A549 (cell line): ENCODE data around the gene FGD4. TPM values are rescaled to one million over a fixed set of nuclear protein-coding genes. Genes with fewer than 3 reads are reported as not detected.

ENCODE experiments used
- ATAC-seq, 2 experiments: fragments of 200-7000 bp in 1 of 2; fragments of >200 bp in 1 of 2; cut with Nextera tagmentation in 1 of 2; cut with Tn5 transposase in 1 of 2; 3 replicates each; pipeline versions ENCODE4 v1.8.0 to v1.9.1; 2018 to 2020; ENCODE audit warnings: mild to moderate bottlenecking in 1 of 2, moderate library complexity in 1 of 2
- CTCF ChIA-PET: fragments of 300-600 bp; sonication (Branson Sonifier 250); formaldehyde crosslinking; extraction: SDS; loops from one replicate; lab custom pipeline; 2021; ENCODE audit warnings: antibody characterized with exemption, inconsistent platforms; lab: Yijun Ruan, JAX
- POLR2A ChIA-PET: fragments of 350-600 bp; formaldehyde crosslinking; extraction: SDS; loops from one replicate; lab custom pipeline; 2021; ENCODE audit warnings: antibody characterized with exemption, inconsistent platforms; lab: Yijun Ruan, JAX
- DNase-seq, 2 experiments: peaks; one replicate each; pipeline versions ENCODE4 v3.0.0 to v3.0.0-alpha.2; 2011 to 2016; ENCODE audit warnings: low read depth in 1 of 2, low spot score in 1 of 2
- FAIRE-seq: peaks from 2 replicates; lab custom pipeline; 2011; peaks lifted over from hg19 to GRCh38; lab: Jason Lieb, UNC
- H3K27ac ChIP-seq, 2 experiments: fragments of >200 bp; sonication (Bioruptor Twin); formaldehyde crosslinking; 3 replicates each; pipeline ENCODE4 v1.5.1; 2016 to 2017
- H3K4me1 ChIP-seq: fragments of >200 bp; sonication (Bioruptor Twin); formaldehyde crosslinking; 3 replicates; pipeline ENCODE4 v1.6.1; 2016
- H3K4me2 ChIP-seq: fragments of >200 bp; sonication (Bioruptor Twin); formaldehyde crosslinking; 3 replicates; pipeline ENCODE4 v1.6.1; 2016
- H3K4me3 ChIP-seq: fragments of >200 bp; sonication (Bioruptor Twin); formaldehyde crosslinking; 3 replicates; pipeline ENCODE4 v1.5.1; 2016
- H3K9me3 ChIP-seq: fragments of >200 bp; sonication (Bioruptor Twin); formaldehyde crosslinking; 3 replicates; pipeline ENCODE4 v1.6.1; 2016
- CHD4 ChIP-seq: fragments of 200-600 bp; sonication (generic); IDR thresholded peaks from 2 replicates; pipeline ENCODE4 v1.6.1; 2016; ENCODE audit warnings: antibody characterized with exemption, mild to moderate bottlenecking, borderline replicate concordance
- CTCF ChIP-seq: fragments of >200 bp; sonication (Bioruptor Twin); formaldehyde crosslinking; IDR thresholded peaks from 3 replicates; pipeline ENCODE4 v1.5.1; 2016
- EP300 ChIP-seq, 2 experiments: fragments of >200 bp; sonication (Bioruptor Twin); formaldehyde crosslinking; IDR thresholded peaks; 2 replicates in 1 of 2; 3 replicates in 1 of 2; pipeline ENCODE4 v1.6.1; 2016 to 2017
- HMGXB4 ChIP-seq: fragments of 250-450 bp; sonication (Bioruptor Pico); IDR thresholded peaks from 2 replicates; pipeline ENCODE4 v1.5.0; 2021; ENCODE audit warnings: mild to moderate bottlenecking, moderate library complexity, borderline replicate concordance
- MAFK ChIP-seq: fragments of 450-650 bp; IDR thresholded peaks from 2 replicates; pipeline ENCODE4 v1.6.1; 2014; ENCODE audit not compliant: partially characterized antibody
- MAX ChIP-seq: IDR thresholded peaks from 2 replicates; pipeline ENCODE4 v1.6.1; 2012
- NFE2L2 ChIP-seq: fragments of 150-350 bp; conservative IDR thresholded peaks from 2 replicates; pipeline ENCODE4 v1.6.1; 2014; ENCODE audit warnings: low read length
- NR3C1 ChIP-seq: fragments of >200 bp; sonication (Bioruptor Twin); formaldehyde crosslinking; IDR thresholded peaks from 3 replicates; pipeline ENCODE4 v1.6.1; 2017
- POLR2A ChIP-seq: IDR thresholded peaks from 2 replicates; pipeline ENCODE4 v1.6.1; 2012; ENCODE audit warnings: mild to moderate bottlenecking, low read length
- RAD21 ChIP-seq, 2 experiments: fragments of >200 bp in 1 of 2; sonication (Bioruptor Twin) in 1 of 2; formaldehyde crosslinking in 1 of 2; IDR thresholded peaks in 1 of 2; conservative IDR thresholded peaks in 1 of 2; 2 replicates in 1 of 2; 3 replicates in 1 of 2; pipeline ENCODE4 v1.6.1; 2012 to 2018; ENCODE audit warnings: inconsistent platforms in 1 of 2
- RARB ChIP-seq: fragments of 250-450 bp; sonication (Bioruptor Pico); IDR thresholded peaks from 2 replicates; pipeline ENCODE4 v1.8.0; 2021; ENCODE audit warnings: mild to moderate bottlenecking, moderate library complexity
- RNF2 ChIP-seq: fragments of 200-600 bp; sonication (generic); IDR thresholded peaks from 2 replicates; pipeline ENCODE4 v1.6.1; 2016; ENCODE audit warnings: low read depth, mild to moderate bottlenecking, antibody characterized with exemption, moderate library complexity, borderline replicate concordance
- TP53 ChIP-seq: fragments of 250-450 bp; sonication (Bioruptor Pico); IDR thresholded peaks from 2 replicates; pipeline ENCODE4 v1.5.0; 2021; ENCODE audit warnings: mild to moderate bottlenecking, moderate library complexity
- USF2 ChIP-seq: fragments of 450-650 bp; IDR thresholded peaks from 2 replicates; pipeline ENCODE4 v1.6.1; 2014; ENCODE audit warnings: antibody characterized with exemption
- ZFP36 ChIP-seq: fragments of 450-650 bp; IDR thresholded peaks from 2 replicates; pipeline ENCODE4 v1.6.1; 2014; ENCODE audit warnings: borderline replicate concordance; ENCODE audit not compliant: partially characterized antibody
- ZSCAN20 ChIP-seq: fragments of 250-450 bp; sonication (Bioruptor Pico); IDR thresholded peaks from 2 replicates; pipeline ENCODE4 v1.8.0; 2022; ENCODE audit warnings: mild to moderate bottlenecking, moderate library complexity
- WGBS: methylation state at CpG from one replicate; pipeline ENCODE4 v1.1.6; 2017; ENCODE audit errors: missing lambda C conversion rate; 5-methylcytosine and 5-hydroxymethylcytosine counted together
- polyA plus RNA-seq, 4 experiments: library from polyadenylated mRNA; depleted of rRNA in 3 of 4; stranded (reverse); fragments of >200 nt; fragmentation: RNase III in 1 of 4; extraction: RNeasy Plus Mini Kit Qiagen cat#74134 plus additional on column Dnase treatment in 1 of 4; gene quantifications; 2 replicates in 3 of 4; 3 replicates in 1 of 4; pipeline ENCODE4 v1.2.3, GENCODE V29; 2011 to 2017

The FGD4 gene
- polyA plus RNA-seq, 2 of the 4 experiments (the other 2 are of a cell fraction) = 2.2 to 6.0 TPM

GRCh38 chr12:32587581-32588495 is 188.5 kb downstream of the FGD4 start:
- Histone ChIP-seq H3K4me3 (no peak overlapping the region), H3K9me3 (no peaks in the 10 kb centered on the region), H3K4me1 (peaks cover 8% of the 10 kb centered on the region; the same call in 2 of the 3 replicates), H3K27ac (no peak overlapping the region)
- POLR2A ChIA-PET = no interaction called here
- no peak for FAIRE-seq
- no peak for ATAC-seq
- WGBS = 66% methylated on average over 4 of the region's 4 CpGs
- DNase-seq = no peak
- peak; percentile 90 for TF ChIP-seq MAFK
- TF ChIP-seq MAX = no peak
- no peak for TF ChIP-seq NR3C1
- TF ChIP-seq TP53 (CRISPR knock-in tag) = no peak
- TF ChIP-seq, all 56 proteins: peak for 1
- H3K4me2 ChIP-seq = no peak overlapping the region
- CTCF ChIA-PET = interaction anchor here (0.6 kb wide), 1 partner anchor 414 kb away, joined by 3 read pairs; no protein-coding TSS in a partner anchor

- 56% methylated on average over 3 of the region's 3 CpGs for WGBS
- Histone ChIP-seq H3K4me1 (peaks cover 2% of the 10 kb centered on the region; the same call in 1 of the 3 replicates), H3K4me3 (no peak overlapping the region), H3K9me3 (no peaks in the 10 kb centered on the region), H3K4me2 (no peak overlapping the region), H3K27ac (no peak overlapping the region)
- CTCF ChIA-PET = no interaction called here
- FAIRE-seq (no peak), DNase-seq (no peak), ATAC-seq (no peak)
- POLR2A ChIA-PET = no interaction called here
- TF ChIP-seq NR3C1 = no peak
- no peak for TF ChIP-seq ZSCAN20
These were observed 189.2 kb downstream of the FGD4 start for GRCh38 chr12:32588604-32589003.

GRCh38 chr12:32589165-32589865 is 190.0 kb downstream of the FGD4 start:
- WGBS = 62% methylated on average over 4 of the region's 4 CpGs
- Histone ChIP-seq H3K4me1 (no peaks in the 10 kb centered on the region), H3K4me2 (no peak overlapping the region), H3K27ac (no peak overlapping the region), H3K4me3 (no peak overlapping the region), H3K9me3 (no peaks in the 10 kb centered on the region)
- CTCF ChIA-PET = interaction anchor here (0.6 to 0.9 kb wide), 3 partner anchors 24 to 936 kb away, joined by 3 read pairs; no protein-coding TSS in a partner anchor
- DNase-seq (no peak), FAIRE-seq (no peak), ATAC-seq (no peak)
- no peak for TF ChIP-seq POLR2A
- TF ChIP-seq USF2 = no peak
- TF ChIP-seq TP53 (CRISPR knock-in tag) = no peak
- no peak for TF ChIP-seq HMGXB4
- TF ChIP-seq CHD4 = no peak
- no peak for TF ChIP-seq RNF2
- TF ChIP-seq RAD21 (conservative IDR thresholded peaks at IDR 0.05 in 1 of 2, IDR thresholded peaks at IDR 0.05 in 1 of 2) = no peak
- TF ChIP-seq CTCF = no peak
- no peak for TF ChIP-seq ZFP36
- no peak for TF ChIP-seq NFE2L2
- no peak for TF ChIP-seq EP300 (IDR thresholded peaks at IDR 0.05)
- TF ChIP-seq RARB (CRISPR knock-in tag) = no peak
- POLR2A ChIA-PET = no interaction called here
